DMS79 treated with DMSO at 0.1 percent for 48 hours (cell line): ENCODE measurements around the gene APOL1.
"Not testable (repeated sequence)": the region's sequence is repeated elsewhere in the genome, so short reads cannot be mapped to it uniquely, and the experiment has no call there.

Source experiments
- DNase-seq: peaks from one replicate; lab custom pipeline; 2025; lab: John Stamatoyannopoulos, UW

The APOL1 gene, protein sequence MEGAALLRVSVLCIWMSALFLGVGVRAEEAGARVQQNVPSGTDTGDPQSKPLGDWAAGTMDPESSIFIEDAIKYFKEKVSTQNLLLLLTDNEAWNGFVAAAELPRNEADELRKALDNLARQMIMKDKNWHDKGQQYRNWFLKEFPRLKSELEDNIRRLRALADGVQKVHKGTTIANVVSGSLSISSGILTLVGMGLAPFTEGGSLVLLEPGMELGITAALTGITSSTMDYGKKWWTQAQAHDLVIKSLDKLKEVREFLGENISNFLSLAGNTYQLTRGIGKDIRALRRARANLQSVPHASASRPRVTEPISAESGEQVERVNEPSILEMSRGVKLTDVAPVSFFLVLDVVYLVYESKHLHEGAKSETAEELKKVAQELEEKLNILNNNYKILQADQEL

GRCh38 chr22:36252754-36253522 is at the start of gene APOL1:
Gene APOL1, plus strand, starts transcription at chr22:36253133. Its CDS starts 1,823 bp downstream, at chr22:36254956.
- peak; percentile 7 for DNase-seq

- peak; percentile 0 for DNase-seq
Observed at GRCh38 chr22:36203441-36203840, 49.5 kb upstream of the APOL1 start.

DNA sequence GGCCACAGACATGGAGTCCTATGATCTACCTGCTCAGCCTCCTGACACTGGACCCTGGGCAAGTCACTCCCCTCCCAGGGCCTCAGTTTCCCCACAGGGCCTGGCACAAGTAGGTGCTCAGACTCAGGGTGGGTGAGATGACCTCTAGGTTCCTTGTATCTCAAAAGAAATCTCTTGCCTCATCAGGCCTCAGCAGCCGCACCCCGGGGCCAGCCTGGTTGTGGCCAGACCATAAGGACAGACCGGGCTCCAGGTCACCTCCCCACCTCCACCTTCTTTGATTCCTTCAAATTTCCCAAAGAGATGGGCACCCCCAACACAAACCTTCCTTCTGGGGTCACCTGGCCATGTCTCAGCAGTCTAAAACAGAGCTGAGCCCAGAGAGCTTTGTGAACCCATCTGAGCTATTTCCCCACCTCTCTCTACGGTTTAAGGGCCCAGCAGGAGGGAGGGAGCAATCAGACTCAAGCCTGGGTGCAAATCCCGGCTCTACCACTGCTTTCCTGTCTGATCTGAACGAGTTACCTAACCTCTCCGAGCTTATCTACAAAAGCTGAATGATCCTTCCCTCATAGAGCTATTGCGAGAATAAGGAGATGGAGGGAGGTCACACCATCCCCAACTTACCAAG is 48.8 kb upstream of the APOL1 start:
- DNase-seq: no peak

- DNase-seq: no peak
Observed at GRCh38 chr22:36204632-36205015, 48.3 kb upstream of the APOL1 start.

- DNase-seq: not testable (repeated sequence)
Observed at GRCh38 chr22:36205573-36205972, 47.4 kb upstream of the APOL1 start.

- DNase-seq: no peak
Observed at GRCh38 chr22:36206255-36206654, 46.7 kb upstream of the APOL1 start.

DNA sequence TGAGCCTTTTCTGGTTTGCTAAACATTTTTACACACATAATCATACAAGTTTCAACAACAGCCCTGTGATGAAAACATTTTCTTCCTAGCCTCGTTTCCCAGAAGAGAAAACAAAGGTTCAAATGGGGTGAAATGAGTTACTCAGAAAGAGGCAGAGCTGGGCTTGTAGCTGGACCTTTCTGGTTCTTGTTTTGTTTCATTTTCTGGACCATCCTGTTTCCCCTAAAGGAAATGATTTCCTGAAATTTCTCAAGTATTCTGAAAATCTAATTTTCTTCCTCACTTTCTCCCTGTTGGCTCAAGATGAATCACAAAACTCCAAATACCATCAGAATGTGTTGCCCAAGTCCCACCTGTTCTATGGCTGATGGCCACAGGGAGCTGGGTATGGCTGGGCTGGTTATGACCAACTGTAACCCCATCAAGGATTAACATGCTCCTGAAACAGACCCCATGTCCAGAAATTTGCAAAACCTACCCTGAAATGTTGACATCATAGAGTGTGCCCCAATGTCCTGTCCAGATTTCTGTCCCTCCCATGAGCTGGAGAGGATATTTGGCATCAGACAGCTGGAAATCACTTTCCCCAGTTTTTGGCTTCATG is 44.7 kb upstream of the APOL1 start:
- no peak for DNase-seq

GRCh38 chr22:36208914-36209313 is 44.0 kb upstream of the APOL1 start:
- no peak for DNase-seq

GRCh38 chr22:36209488-36209908 is 43.4 kb upstream of the APOL1 start:
- not testable (repeated sequence) for DNase-seq

DNA sequence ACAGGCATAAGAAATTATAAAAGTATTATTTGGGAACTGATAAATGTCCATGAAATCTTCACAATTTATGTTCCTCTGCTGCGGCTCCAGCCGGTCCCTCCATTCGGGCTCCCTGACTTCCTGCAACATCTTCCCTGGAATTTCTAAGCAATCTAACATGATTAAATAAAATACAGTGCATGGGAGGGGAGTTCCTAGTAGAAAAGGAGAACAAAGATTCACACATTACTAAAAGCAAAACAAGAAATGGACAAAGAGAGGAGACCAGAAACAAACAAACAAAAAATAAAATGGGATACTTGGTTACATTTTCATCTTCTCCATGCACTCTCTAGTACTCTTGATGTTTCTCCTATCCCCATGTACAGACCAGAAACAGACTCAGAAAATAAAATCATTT is 42.7 kb upstream of the APOL1 start:
- no peak for DNase-seq

DNA sequence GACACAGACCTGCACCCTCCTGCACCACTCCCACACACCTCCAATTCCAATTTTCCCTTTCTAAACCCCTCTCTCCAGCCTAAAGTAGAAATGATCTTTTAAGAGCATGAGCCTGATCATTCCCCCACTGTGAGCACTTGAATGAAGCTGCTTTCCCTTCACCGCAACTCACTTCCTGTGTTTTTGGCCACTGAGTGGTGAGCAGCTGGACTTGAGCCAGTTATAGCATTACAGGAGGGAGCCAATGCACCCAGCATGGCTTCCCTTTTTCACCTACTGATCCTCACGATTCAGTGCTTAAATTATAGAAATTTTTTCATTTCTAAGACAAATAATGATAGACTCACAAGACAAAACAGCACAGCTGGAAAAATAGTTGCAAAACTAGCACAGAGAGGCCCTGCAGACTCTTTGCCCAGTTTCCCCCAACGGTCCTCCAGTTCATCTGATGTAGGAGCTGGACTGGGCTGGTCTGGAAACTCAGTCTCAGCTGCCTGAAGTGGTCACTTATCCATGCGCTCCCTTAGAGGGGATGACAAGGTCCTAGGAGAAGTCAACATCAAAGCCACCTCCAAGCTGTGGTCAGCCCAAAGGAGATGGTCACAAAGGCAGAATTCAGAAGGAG is 41.6 kb upstream of the APOL1 start:
- DNase-seq: peak; percentile 57

- no peak for DNase-seq
Observed at GRCh38 chr22:36212901-36213300, 40.0 kb upstream of the APOL1 start.

DNA sequence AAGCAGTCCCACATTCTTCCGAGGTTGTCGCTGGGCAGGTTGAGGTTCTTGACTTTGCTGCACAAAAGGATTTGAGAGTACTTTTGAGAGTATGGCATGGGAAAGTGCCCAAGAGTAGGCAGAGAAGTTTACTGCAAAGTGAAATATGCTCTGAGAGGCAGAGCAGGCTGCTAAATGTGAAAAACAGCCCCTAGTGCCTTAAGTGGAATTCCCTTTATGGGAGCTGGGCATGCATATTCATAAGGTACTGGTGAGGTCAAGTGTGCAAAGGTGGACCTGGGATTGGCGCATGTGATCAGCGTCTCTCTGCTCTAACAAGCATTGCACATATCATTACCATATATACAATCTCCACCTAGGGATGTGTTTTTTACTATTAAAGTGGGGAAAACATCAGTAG is 39.3 kb upstream of the APOL1 start:
- peak; percentile 32 for DNase-seq

DNA sequence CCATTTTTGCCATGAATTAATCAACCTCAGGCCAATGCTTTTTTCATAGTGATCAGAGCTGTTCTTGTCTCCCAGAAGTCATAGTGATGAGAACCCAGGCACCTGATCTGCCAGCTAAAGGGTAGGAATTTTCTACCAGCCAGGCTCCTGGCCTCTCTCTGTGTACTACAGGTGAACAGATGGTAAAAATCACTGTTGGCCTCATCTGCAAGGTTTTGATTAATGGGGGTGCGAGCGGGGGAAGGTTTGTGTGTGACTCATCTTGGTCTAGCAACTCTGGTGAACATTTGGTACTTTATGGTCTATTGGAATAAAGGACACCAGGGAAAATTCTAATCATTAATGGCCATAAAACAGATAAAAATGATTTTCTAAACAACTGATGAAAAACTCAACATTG is 37.0 kb upstream of the APOL1 start:
- no peak for DNase-seq

- DNase-seq: no peak
Observed at GRCh38 chr22:36218648-36219193, 34.2 kb upstream of the APOL1 start.

DNA sequence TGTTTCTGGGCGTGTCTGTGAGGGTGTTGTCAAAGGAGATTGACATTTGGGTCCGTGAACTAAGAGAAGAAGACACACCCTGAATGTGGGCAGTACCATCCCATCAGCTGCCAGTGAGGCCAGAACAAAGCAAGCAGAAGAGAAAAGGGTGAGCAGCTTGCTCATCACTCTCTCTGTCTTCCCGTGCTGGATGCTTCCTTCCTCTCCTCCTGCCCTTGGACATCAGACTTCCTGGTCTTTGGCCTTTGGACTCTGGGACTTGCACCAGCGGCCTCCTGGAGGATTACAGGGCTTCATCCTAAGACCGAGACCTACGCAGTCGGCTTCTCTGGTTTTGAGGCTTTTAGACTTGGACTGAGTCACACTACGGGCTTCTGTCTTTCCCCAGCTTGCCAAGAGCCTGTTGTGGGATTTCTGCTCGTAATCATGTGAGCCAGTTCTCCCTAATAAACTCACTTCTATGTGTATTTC is 32.4 kb upstream of the APOL1 start:
- no peak for DNase-seq

DNA sequence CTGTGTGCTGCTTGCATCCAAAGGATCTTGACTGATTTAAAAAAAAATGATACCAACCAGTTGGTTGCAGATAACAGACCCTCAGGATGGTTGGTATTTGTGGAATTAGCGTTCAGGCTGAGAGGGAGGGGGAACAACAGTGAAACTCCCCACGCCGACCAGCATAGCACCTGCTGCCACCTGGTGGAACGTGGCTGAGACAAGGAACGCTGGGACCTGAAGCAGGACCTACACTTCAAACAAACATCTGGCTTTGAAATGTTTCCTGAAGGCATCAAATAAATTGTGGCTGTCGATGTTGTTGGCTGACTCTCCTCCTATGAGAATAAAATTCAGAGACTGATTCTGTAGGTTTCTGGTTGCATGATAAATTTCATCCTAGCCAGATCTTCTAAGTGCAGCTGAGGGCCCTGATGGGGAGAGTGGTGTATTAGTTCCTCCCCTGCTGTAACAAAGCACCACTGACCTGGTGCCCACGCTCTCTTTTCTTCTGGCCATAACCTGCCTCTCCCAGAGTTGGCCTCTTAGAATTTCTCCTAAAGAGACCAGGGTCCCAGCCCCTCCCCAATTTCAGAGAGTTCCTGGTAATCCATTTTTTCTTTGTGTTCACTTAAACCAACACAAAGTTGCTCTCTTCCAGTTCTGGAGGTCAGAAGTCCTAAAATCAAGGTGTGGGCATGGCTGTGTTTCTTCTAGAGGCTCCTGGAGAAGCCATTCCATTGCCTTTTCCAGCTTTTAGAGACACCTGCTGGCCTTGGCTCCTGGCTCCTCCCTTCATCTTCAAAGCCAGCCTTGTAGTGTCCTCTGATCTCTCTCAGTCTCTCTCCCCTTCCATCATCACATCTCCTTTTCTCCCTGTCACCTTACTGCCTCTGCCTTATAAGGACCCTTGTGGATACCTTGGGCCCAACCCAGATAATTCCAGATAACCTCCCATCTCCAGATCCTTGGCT is 30.9 kb upstream of the APOL1 start:
- DNase-seq: peak; percentile 2

- DNase-seq: no peak
Observed at GRCh38 chr22:36222887-36223450, 30.0 kb upstream of the APOL1 start.

- DNase-seq: no peak
Observed at GRCh38 chr22:36223504-36223903, 29.4 kb upstream of the APOL1 start.

DNA sequence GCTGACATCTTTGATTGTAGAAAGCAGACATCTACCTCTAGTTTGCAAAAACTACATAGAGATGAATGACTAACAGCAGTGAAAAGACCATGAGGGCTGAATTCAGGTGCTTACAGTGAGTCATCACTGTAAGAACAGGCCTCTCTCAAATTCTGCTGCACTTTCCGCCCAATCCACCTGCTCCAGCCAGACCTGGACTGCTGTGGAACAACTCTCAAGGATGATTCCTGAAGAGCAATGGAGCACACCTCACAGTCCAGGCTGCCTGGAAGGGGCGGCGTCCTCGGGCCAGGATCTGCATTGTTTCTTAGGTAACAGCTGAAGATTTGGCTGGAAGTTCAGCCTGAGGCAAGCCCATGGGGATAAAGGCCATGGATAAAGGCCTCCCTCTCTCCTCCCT is 28.7 kb upstream of the APOL1 start:
- no peak for DNase-seq
